ENCODE data around the gene SEZ6L. TPM values are rescaled to one million over a fixed set of nuclear protein-coding genes. Genes with fewer than 3 reads are reported as not detected.
A peak's percentile ranks its signal among the peaks of the same experiment; 100 is the strongest.

Gene SEZ6L
- total and polyA plus RNA-seq, 10 of the 15 experiments (the other 5 are each of a cell fraction or from before 2014, with no cell fraction given) = not detected

- Histone ChIP-seq H3K79me2 (ENCODE audit: control insufficient read depth, insufficient read depth, low read length) (peaks cover 27% of the 10 kb centered on the region), H3K9ac (ENCODE audit: control insufficient read depth, insufficient read depth, low read length) (peak within 1 kb of the TSS; percentile 84), H3K4me1 (ENCODE audit: control insufficient read depth, insufficient read depth, low read length) (peaks cover 36% of the 10 kb centered on the region), H4K20me1 (ENCODE audit: control insufficient read depth, insufficient read depth) (no peaks in the 10 kb centered on the region), H3K27ac (ENCODE audit: control insufficient read depth, insufficient read depth) (peak within 1 kb of the TSS; percentile 93), H3K9me3 (replicated peaks; ENCODE audit: control insufficient read depth, insufficient read depth, low read length) (no peaks in the 10 kb centered on the region; the same call in 2 of the 3 replicates), H3K27me3 (replicated peaks in 1 of 2; ENCODE audit: control insufficient read depth in 2 of 2, insufficient read depth in 2 of 2, low read length in 1 of 2) (no peaks in the 10 kb centered on the region), H3K4me2 (ENCODE audit: control insufficient read depth, insufficient read depth) (peak within 1 kb of the TSS; percentile 100), H2AFZ (ENCODE audit: control insufficient read depth, low read depth, low read length) (peak within 1 kb of the TSS; percentile 81), H3K4me3 (peak within 1 kb of the TSS; percentile 92), H3K36me3 (ENCODE audit: control insufficient read depth in 2 of 2, insufficient read depth in 2 of 2, low read length in 1 of 2) (peaks cover 0 to 4% of the 10 kb centered on the region in 2 experiments; a peak in 2 of 4 replicates)
- ChIA-PET POLR2A (interaction anchor here (0.6 kb wide), 1 partner anchor 56 kb away, joined by 3 read pairs; no protein-coding TSS in a partner anchor), RAD21 (ENCODE audit: unreplicated experiment) (no interaction called here), SMC1A (ENCODE audit: uncharacterized antibody, unreplicated experiment) (interaction anchor here (1.0 to 1.8 kb wide), 4 partner anchors 9 to 215 kb away, joined by 4 to 5 read pairs (median 4); no protein-coding TSS in a partner anchor), CTCF (interaction anchor here (1.0 to 1.1 kb wide), 2 partner anchors 164 to 245 kb away, joined by 3 read pairs; no protein-coding TSS in a partner anchor)
- peak; percentile 90 for FAIRE-seq
- intact Hi-C loops (cut with micrococcal nuclease; ENCODE audit: unreplicated experiment) = no loop called here
- peak; percentile 81 for DNase-seq (ENCODE audit: low read depth, low spot score)
- ATAC-seq = peak; percentile 90
- in situ Hi-C loops (cut with MboI) = no loop called here
- TSS peak; percentile 91 for BruUV-seq (replicated peaks)
- 1% methylated on average over 57 of the region's 96 CpGs for WGBS (ENCODE audit: insufficient coverage, insufficient replicate concordance, low lambda C conversion rate, missing lambda C conversion rate)
- TF ChIP-seq NR2F1 (conservative IDR thresholded peaks at IDR 0.05) = 0 out of 2 replicates have a peak, but pooled peaks have one; percentile 9
- peak; percentile 60 for TF ChIP-seq HCFC1 (IDR thresholded peaks at IDR 0.05; ENCODE audit: low read length)
- TF ChIP-seq, protein P1, sequence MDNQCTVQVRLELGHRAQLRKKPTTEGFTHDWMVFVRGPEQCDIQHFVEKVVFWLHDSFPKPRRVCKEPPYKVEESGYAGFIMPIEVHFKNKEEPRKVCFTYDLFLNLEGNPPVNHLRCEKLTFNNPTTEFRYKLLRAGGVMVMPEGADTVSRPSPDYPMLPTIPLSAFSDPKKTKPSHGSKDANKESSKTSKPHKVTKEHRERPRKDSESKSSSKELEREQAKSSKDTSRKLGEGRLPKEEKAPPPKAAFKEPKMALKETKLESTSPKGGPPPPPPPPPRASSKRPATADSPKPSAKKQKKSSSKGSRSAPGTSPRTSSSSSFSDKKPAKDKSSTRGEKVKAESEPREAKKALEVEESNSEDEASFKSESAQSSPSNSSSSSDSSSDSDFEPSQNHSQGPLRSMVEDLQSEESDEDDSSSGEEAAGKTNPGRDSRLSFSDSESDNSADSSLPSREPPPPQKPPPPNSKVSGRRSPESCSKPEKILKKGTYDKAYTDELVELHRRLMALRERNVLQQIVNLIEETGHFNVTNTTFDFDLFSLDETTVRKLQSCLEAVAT (IDR thresholded peaks at IDR 0.05) = peak; percentile 62; the same call in 1 of the 2 replicates
- TF ChIP-seq, protein P2, sequence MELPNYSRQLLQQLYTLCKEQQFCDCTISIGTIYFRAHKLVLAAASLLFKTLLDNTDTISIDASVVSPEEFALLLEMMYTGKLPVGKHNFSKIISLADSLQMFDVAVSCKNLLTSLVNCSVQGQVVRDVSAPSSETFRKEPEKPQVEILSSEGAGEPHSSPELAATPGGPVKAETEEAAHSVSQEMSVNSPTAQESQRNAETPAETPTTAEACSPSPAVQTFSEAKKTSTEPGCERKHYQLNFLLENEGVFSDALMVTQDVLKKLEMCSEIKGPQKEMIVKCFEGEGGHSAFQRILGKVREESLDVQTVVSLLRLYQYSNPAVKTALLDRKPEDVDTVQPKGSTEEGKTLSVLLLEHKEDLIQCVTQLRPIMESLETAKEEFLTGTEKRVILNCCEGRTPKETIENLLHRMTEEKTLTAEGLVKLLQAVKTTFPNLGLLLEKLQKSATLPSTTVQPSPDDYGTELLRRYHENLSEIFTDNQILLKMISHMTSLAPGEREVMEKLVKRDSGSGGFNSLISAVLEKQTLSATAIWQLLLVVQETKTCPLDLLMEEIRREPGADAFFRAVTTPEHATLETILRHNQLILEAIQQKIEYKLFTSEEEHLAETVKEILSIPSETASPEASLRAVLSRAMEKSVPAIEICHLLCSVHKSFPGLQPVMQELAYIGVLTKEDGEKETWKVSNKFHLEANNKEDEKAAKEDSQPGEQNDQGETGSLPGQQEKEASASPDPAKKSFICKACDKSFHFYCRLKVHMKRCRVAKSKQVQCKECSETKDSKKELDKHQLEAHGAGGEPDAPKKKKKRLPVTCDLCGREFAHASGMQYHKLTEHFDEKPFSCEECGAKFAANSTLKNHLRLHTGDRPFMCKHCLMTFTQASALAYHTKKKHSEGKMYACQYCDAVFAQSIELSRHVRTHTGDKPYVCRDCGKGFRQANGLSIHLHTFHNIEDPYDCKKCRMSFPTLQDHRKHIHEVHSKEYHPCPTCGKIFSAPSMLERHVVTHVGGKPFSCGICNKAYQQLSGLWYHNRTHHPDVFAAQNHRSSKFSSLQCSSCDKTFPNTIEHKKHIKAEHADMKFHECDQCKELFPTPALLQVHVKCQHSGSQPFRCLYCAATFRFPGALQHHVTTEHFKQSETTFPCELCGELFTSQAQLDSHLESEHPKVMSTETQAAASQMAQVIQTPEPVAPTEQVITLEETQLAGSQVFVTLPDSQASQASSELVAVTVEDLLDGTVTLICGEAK (IDR thresholded peaks at IDR 0.05; ENCODE audit: borderline replicate concordance) = peak; percentile 42; the same call in 1 of the 2 replicates
- TF ChIP-seq IKZF2 (IDR thresholded peaks at IDR 0.05) = peak; percentile 83 to 89
- TF ChIP-seq CREM (IDR thresholded peaks at IDR 0.05; ENCODE audit: low read depth) = no peak
- peak; percentile 82 for TF ChIP-seq SMARCA5 (IDR thresholded peaks at IDR 0.05)
- peak; percentile 65; the same call in 1 of the 2 replicates for TF ChIP-seq PAX5 (IDR thresholded peaks at IDR 0.05; ENCODE audit: borderline replicate concordance, low read depth, low read length)
- peak; percentile 69; the same call in 1 of the 2 replicates for TF ChIP-seq SIN3A (IDR thresholded peaks at IDR 0.05; ENCODE audit: low read depth, low read length)
- TF ChIP-seq ATF7 (IDR thresholded peaks at IDR 0.05; ENCODE audit: low read depth) = peak; percentile 76
- TF ChIP-seq SP1 (IDR thresholded peaks at IDR 0.05; ENCODE audit: low read depth, low read length) = peak; percentile 16
- TF ChIP-seq HDGF (IDR thresholded peaks at IDR 0.05) = peak; percentile 78
- TF ChIP-seq, protein P3, sequence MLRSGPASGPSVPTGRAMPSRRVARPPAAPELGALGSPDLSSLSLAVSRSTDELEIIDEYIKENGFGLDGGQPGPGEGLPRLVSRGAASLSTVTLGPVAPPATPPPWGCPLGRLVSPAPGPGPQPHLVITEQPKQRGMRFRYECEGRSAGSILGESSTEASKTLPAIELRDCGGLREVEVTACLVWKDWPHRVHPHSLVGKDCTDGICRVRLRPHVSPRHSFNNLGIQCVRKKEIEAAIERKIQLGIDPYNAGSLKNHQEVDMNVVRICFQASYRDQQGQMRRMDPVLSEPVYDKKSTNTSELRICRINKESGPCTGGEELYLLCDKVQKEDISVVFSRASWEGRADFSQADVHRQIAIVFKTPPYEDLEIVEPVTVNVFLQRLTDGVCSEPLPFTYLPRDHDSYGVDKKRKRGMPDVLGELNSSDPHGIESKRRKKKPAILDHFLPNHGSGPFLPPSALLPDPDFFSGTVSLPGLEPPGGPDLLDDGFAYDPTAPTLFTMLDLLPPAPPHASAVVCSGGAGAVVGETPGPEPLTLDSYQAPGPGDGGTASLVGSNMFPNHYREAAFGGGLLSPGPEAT (IDR thresholded peaks at IDR 0.05; ENCODE audit: low read depth) = peak; percentile 59; the same call in 1 of the 2 replicates
- TF ChIP-seq YY1 (IDR thresholded peaks at IDR 0.05; ENCODE audit: low read depth, low read length) = peak; percentile 26; the same call in 1 of the 2 replicates
- peak; percentile 78; the same call in 1 of the 2 replicates for TF ChIP-seq GATAD2B (conservative IDR thresholded peaks at IDR 0.05; ENCODE audit: low read depth)
These were observed 259.5 kb downstream of the SEZ6L start, which contains the start of gene ASPHD2 for GRCh38 chr22:26428515-26429457. Gene ASPHD2 (plus strand): TSS chr22:26429260. CDS start chr22:26433616, 4,356 bp downstream.
